Measurements from ENCODE around the gene MARCHF9. TPM values are rescaled to one million over a fixed set of nuclear protein-coding genes. Genes with fewer than 3 reads are reported as not detected.
"Not testable (repeated sequence)": the region's sequence is repeated elsewhere in the genome, so short reads cannot be mapped to it uniquely, and the experiment has no call there.

The MARCHF9 gene
- 1 to 10 TPM; 2.4 to 8.7 (median 5.1) TPM for total RNA-seq

GRCh38 chr12:57754411-57755193, at the start of gene MARCHF9:
Gene MARCHF9 (plus strand): TSS chr12:57755103. CDS start chr12:57755529, 426 bp downstream.
- TF ChIP-seq CTCF (IDR thresholded peaks at IDR 0.05) = no peak
- DNase-seq (ENCODE audit: low spot score) (no peak), ATAC-seq (ENCODE audit: low FRiP score) (no peak)

- no peak for ATAC-seq (ENCODE audit: low FRiP score)
- DNase-seq (ENCODE audit: low spot score) = no peak
- no peak for TF ChIP-seq CTCF (IDR thresholded peaks at IDR 0.05)
These were observed 47.7 kb upstream of the MARCHF9 start for GRCh38 chr12:57707250-57707649.

- DNase-seq (ENCODE audit: low spot score) (no peak), ATAC-seq (ENCODE audit: low FRiP score) (no peak)
- no peak for TF ChIP-seq CTCF (IDR thresholded peaks at IDR 0.05)
These were observed 46.6 kb upstream of the MARCHF9 start for GRCh38 chr12:57708296-57708695.

- DNase-seq (ENCODE audit: low spot score) = no peak
- no peak for ATAC-seq (ENCODE audit: low FRiP score)
- no peak for TF ChIP-seq CTCF (IDR thresholded peaks at IDR 0.05)
These were observed 42.2 kb upstream of the MARCHF9 start for GRCh38 chr12:57712701-57713100.

- no peak for TF ChIP-seq CTCF (IDR thresholded peaks at IDR 0.05)
- DNase-seq (ENCODE audit: low spot score) = no peak
- ATAC-seq (ENCODE audit: low FRiP score) = no peak
These were observed 41.7 kb upstream of the MARCHF9 start for GRCh38 chr12:57713209-57713608.

GRCh38 chr12:57715036-57715748, 39.7 kb upstream of the MARCHF9 start:
- not testable (repeated sequence) for DNase-seq (ENCODE audit: low spot score); ATAC-seq (ENCODE audit: low FRiP score)

GRCh38 chr12:57715786-57716185, 39.1 kb upstream of the MARCHF9 start:
- ATAC-seq (ENCODE audit: low FRiP score) (no peak), DNase-seq (ENCODE audit: low spot score) (no peak)
- TF ChIP-seq CTCF (IDR thresholded peaks at IDR 0.05) = no peak
